Measurements from ENCODE around the gene ASB9.
"Not testable (repeated sequence)": the region's sequence is repeated elsewhere in the genome, so short reads cannot be mapped to it uniquely, and the experiment has no call there.

ASB9 gene

GRCh38 chrX:15200871-15201270, 69.0 kb downstream of the ASB9 start:
- no peaks in the 10 kb centered on the region for H3K9me3 ChIP-seq (ENCODE audit: severe bottlenecking)
- no peak overlapping the region for H3K27ac ChIP-seq
- no peaks in the 10 kb centered on the region for H3K36me3 ChIP-seq
- DNase-seq = no peak
- no peak overlapping the region for H3K4me3 ChIP-seq (ENCODE audit: low read depth, low read length)
- peaks cover 42% of the 10 kb centered on the region for H3K27me3 ChIP-seq (ENCODE audit: insufficient read depth, low read depth, severe bottlenecking)
- TF ChIP-seq CTCF (IDR thresholded peaks at IDR 0.05; ENCODE audit: low read depth, low read length) = no peak

GRCh38 chrX:15198608-15199202, 71.2 kb downstream of the ASB9 start:
- not testable (repeated sequence) for H3K9me3 ChIP-seq (ENCODE audit: severe bottlenecking); DNase-seq

GRCh38 chrX:15194146-15194545, 75.7 kb downstream of the ASB9 start:
- Histone ChIP-seq H3K4me3 (ENCODE audit: low read depth, low read length) (no peak overlapping the region), H3K36me3 (no peaks in the 10 kb centered on the region), H3K27ac (no peak overlapping the region), H3K9me3 (ENCODE audit: severe bottlenecking) (no peaks in the 10 kb centered on the region), H3K27me3 (ENCODE audit: insufficient read depth, low read depth, severe bottlenecking) (peaks cover 35% of the 10 kb centered on the region)
- no peak for DNase-seq
- TF ChIP-seq CTCF (IDR thresholded peaks at IDR 0.05; ENCODE audit: low read depth, low read length) = no peak

More at GRCh38 chrX:15198608-15199202, 71.2 kb downstream of the ASB9 start:
- peaks cover 39% of the 10 kb centered on the region for H3K27me3 ChIP-seq (ENCODE audit: insufficient read depth, low read depth, severe bottlenecking)
- H3K4me3 ChIP-seq (ENCODE audit: low read depth, low read length); H3K36me3 ChIP-seq; H3K27ac ChIP-seq: not testable (repeated sequence)
